WTC11 (cell line): Measurements from ENCODE around the gene PDE8A.

Experiments
- CTCF ChIP-seq: fragments of 200-600 bp; IDR thresholded peaks from 2 replicates; pipeline ENCODE4 v1.8.0; 2022; ENCODE audit warnings: antibody characterized with exemption
- NFE2L1 ChIP-seq: sonication (generic); formaldehyde crosslinking; IDR thresholded peaks from 2 replicates; pipeline ENCODE4 v1.8.1; 2023; ENCODE audit warnings: missing genetic modification reagents
- TEAD1 ChIP-seq: sonication (generic); formaldehyde crosslinking; IDR thresholded peaks from 2 replicates; pipeline ENCODE4 v1.8.0; 2022; ENCODE audit warnings: mild to moderate bottlenecking, missing genetic modification reagents
- TEAD4 ChIP-seq: sonication (generic); formaldehyde crosslinking; IDR thresholded peaks from 2 replicates; pipeline ENCODE4 v1.8.0; 2022; ENCODE audit warnings: mild to moderate bottlenecking, missing genetic modification reagents
- ZNF232 ChIP-seq: sonication (generic); formaldehyde crosslinking; IDR thresholded peaks from 2 replicates; pipeline ENCODE4 v1.8.0; 2022; ENCODE audit warnings: mild to moderate bottlenecking, missing genetic modification reagents

- TF ChIP-seq TEAD1 (CRISPR knock-in tag) (peak; percentile 87), ZNF232 (CRISPR knock-in tag) (peak; percentile 67; the same call in 1 of the 2 replicates), TEAD4 (CRISPR knock-in tag) (no peak), CTCF (no peak), NFE2L1 (CRISPR knock-in tag) (no peak)
Observed at GRCh38 chr15:84981054-84981710, 474 bp upstream of the PDE8A start.
